MM.1S (cell line): ENCODE results near the gene FBH1.

Experiments used
- DNase-seq: peaks from one replicate; pipeline ENCODE4 v3.0.0-alpha.2; 2015
- H2AFZ ChIP-seq: fragments of 300-600 bp; sonication (generic); 2 replicates; pipeline ENCODE4 v1.6.0; 2016; ENCODE audit warnings: antibody characterized with exemption, low read length
- H3F3A ChIP-seq: fragments of 300-600 bp; sonication (generic); 2 replicates; pipeline ENCODE4 v1.6.1; 2016; ENCODE audit warnings: mild to moderate bottlenecking, antibody characterized with exemption, low read length, moderate library complexity, mixed read lengths; ENCODE audit not compliant: insufficient read depth
- H3K27ac ChIP-seq: fragments of 300-600 bp; sonication (generic); 2 replicates; pipeline ENCODE4 v1.5.1; 2016; ENCODE audit warnings: mild to moderate bottlenecking, low read length
- H3K27me3 ChIP-seq: fragments of 300-600 bp; sonication (generic); replicated peaks from 2 replicates; pipeline ENCODE4 v1.6.0; 2016; ENCODE audit warnings: low read length; ENCODE audit not compliant: insufficient read depth
- H3K36me3 ChIP-seq: fragments of 300-600 bp; sonication (generic); replicated peaks from 2 replicates; pipeline ENCODE4 v1.6.1; 2016; ENCODE audit warnings: mild to moderate bottlenecking, low read length, mixed read lengths; ENCODE audit not compliant: insufficient read depth
- H3K4me1 ChIP-seq: fragments of 300-600 bp; sonication (generic); 2 replicates; pipeline ENCODE4 v1.6.1; 2016; ENCODE audit warnings: low read length, mixed read lengths
- H3K4me2 ChIP-seq: fragments of 300-600 bp; sonication (generic); 2 replicates; pipeline ENCODE4 v1.6.0; 2016; ENCODE audit warnings: low read depth, low read length
- H3K4me3 ChIP-seq: fragments of 300-600 bp; sonication (generic); 2 replicates; pipeline ENCODE4 v1.5.1; 2016; ENCODE audit warnings: low read length, mixed read lengths
- H3K79me2 ChIP-seq: fragments of 300-600 bp; sonication (generic); 2 replicates; pipeline ENCODE4 v1.6.1; 2016; ENCODE audit warnings: mixed run types, low read length, mixed read lengths
- H3K9ac ChIP-seq: fragments of 300-600 bp; sonication (generic); 2 replicates; pipeline ENCODE4 v1.6.1; 2016; ENCODE audit warnings: low read length, mixed read lengths
- H3K9me2 ChIP-seq: fragments of 300-600 bp; sonication (generic); replicated peaks from 2 replicates; pipeline ENCODE4 v1.6.1; 2016; ENCODE audit warnings: mild to moderate bottlenecking, low read length, mixed read lengths; ENCODE audit not compliant: insufficient read depth
- H3K9me3 ChIP-seq: fragments of 300-600 bp; sonication (generic); replicated peaks from 2 replicates; pipeline ENCODE4 v1.6.1; 2016; ENCODE audit warnings: mild to moderate bottlenecking, low read length, mixed read lengths; ENCODE audit not compliant: insufficient read depth
- H4K20me1 ChIP-seq: fragments of 300-600 bp; sonication (generic); 2 replicates; pipeline ENCODE4 v1.6.1; 2016; ENCODE audit warnings: mild to moderate bottlenecking, low read length, moderate library complexity, mixed read lengths; ENCODE audit not compliant: insufficient read depth
- EZH2 ChIP-seq: fragments of 300-600 bp; sonication (generic); optimal IDR thresholded peaks from 2 replicates; pipeline ENCODE3; 2017; ENCODE audit warnings: low read depth, mild to moderate bottlenecking, antibody characterized with exemption, low read length, mixed read lengths
- EZH2phosphoT487 ChIP-seq: fragments of 300-600 bp; sonication (generic); IDR thresholded peaks from 2 replicates; pipeline ENCODE4 v1.6.1; 2018; ENCODE audit warnings: antibody characterized with exemption, low read length
- TF ChIP-seq, protein P1 (sequence below): fragments of 300-600 bp; sonication (generic); IDR thresholded peaks from 2 replicates; pipeline ENCODE4 v1.5.1; 2016; ENCODE audit warnings: antibody characterized with exemption, low read length, mixed read lengths

Gene FBH1

DNA sequence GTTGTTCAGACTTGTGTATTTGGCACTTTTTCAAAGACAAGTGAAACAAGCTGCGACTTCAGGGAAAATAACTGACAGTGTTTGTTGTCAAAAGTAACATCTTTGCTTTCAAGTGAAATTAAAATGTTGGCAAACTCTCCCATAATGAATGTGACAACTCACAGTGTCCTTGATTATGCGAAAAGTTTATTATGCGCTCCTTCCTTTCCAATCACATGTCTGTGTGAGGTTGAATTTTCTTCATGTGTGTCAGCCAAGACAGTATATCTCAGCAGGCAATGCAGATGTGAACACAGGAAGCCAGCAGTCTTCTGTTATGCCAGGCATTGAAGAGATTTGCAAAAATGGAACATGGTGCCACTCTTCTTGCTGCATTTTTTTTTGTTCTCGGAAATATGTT is 28.7 kb downstream of the FBH1 start:
- no peak overlapping the region for H3K9ac ChIP-seq
- no peak for DNase-seq
- H3K9me2 ChIP-seq, result no peaks in the 10 kb centered on the region
- no peak overlapping the region for H3K4me2 ChIP-seq
- H3K27ac ChIP-seq, result no peak overlapping the region
- TF ChIP-seq, protein P1, sequence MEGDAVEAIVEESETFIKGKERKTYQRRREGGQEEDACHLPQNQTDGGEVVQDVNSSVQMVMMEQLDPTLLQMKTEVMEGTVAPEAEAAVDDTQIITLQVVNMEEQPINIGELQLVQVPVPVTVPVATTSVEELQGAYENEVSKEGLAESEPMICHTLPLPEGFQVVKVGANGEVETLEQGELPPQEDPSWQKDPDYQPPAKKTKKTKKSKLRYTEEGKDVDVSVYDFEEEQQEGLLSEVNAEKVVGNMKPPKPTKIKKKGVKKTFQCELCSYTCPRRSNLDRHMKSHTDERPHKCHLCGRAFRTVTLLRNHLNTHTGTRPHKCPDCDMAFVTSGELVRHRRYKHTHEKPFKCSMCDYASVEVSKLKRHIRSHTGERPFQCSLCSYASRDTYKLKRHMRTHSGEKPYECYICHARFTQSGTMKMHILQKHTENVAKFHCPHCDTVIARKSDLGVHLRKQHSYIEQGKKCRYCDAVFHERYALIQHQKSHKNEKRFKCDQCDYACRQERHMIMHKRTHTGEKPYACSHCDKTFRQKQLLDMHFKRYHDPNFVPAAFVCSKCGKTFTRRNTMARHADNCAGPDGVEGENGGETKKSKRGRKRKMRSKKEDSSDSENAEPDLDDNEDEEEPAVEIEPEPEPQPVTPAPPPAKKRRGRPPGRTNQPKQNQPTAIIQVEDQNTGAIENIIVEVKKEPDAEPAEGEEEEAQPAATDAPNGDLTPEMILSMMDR, result no peak
- TF ChIP-seq EZH2 (no peak), EZH2phosphoT487 (no peak)
- H3K4me3 ChIP-seq, result no peak overlapping the region
- H3F3A ChIP-seq, result no peaks in the 10 kb centered on the region
- no peaks in the 10 kb centered on the region for H3K4me1 ChIP-seq
- peaks cover 56% of the 10 kb centered on the region for H3K36me3 ChIP-seq
- H3K27me3 ChIP-seq, result no peaks in the 10 kb centered on the region
- no peak overlapping the region for H2AFZ ChIP-seq
- no peaks in the 10 kb centered on the region for H3K9me3 ChIP-seq
- peaks cover 28% of the 10 kb centered on the region for H3K79me2 ChIP-seq
- no peaks in the 10 kb centered on the region for H4K20me1 ChIP-seq

- TF ChIP-seq EZH2phosphoT487 (no peak), EZH2 (no peak)
- TF ChIP-seq, protein P1, result no peak
- Histone ChIP-seq H3K9me3 (no peaks in the 10 kb centered on the region), H3F3A (no peaks in the 10 kb centered on the region), H4K20me1 (no peaks in the 10 kb centered on the region), H3K4me1 (no peaks in the 10 kb centered on the region), H3K4me2 (no peak overlapping the region), H3K9ac (no peak overlapping the region), H3K36me3 (peaks cover 60% of the 10 kb centered on the region), H2AFZ (no peak overlapping the region), H3K9me2 (no peaks in the 10 kb centered on the region), H3K79me2 (peaks cover 30% of the 10 kb centered on the region), H3K27ac (no peak overlapping the region), H3K4me3 (no peak overlapping the region), H3K27me3 (no peaks in the 10 kb centered on the region)
- DNase-seq, result no peak
These were observed 29.5 kb downstream of the FBH1 start for GRCh38 chr10:5919568-5919967.

- TF ChIP-seq, protein P1, result no peak
- TF ChIP-seq EZH2 (no peak), EZH2phosphoT487 (no peak)
- Histone ChIP-seq H3K4me2 (no peak overlapping the region), H4K20me1 (no peaks in the 10 kb centered on the region), H3K27ac (no peak overlapping the region), H3K9me2 (no peaks in the 10 kb centered on the region), H3F3A (no peaks in the 10 kb centered on the region), H3K79me2 (peaks cover 37% of the 10 kb centered on the region), H3K36me3 (peaks cover 52% of the 10 kb centered on the region), H3K9me3 (no peaks in the 10 kb centered on the region), H3K4me1 (no peaks in the 10 kb centered on the region), H3K9ac (no peak overlapping the region), H3K27me3 (no peaks in the 10 kb centered on the region), H3K4me3 (no peak overlapping the region), H2AFZ (no peak overlapping the region)
- no peak for DNase-seq
These were observed 31.7 kb downstream of the FBH1 start for GRCh38 chr10:5921746-5922145.
